ENCODE data around the gene CLINT1.

Gene CLINT1

GRCh38 chr5:157827423-157827822 lies 31.5 kb downstream of the CLINT1 start:
- Mint-ChIP-seq H3K4me1 (peaks cover 27% of the 10 kb centered on the region), H3K27me3 (ENCODE audit: low read depth) (no peaks in the 10 kb centered on the region), H3K36me3 (ENCODE audit: low read depth) (peaks cover 1% of the 10 kb centered on the region), H3K4me3 (peak overlapping the region in 1 of 3 experiments; percentile 8), H3K27ac (peak overlapping the region in 2 of 3 experiments; percentile 48 to 85), H3K9me3 (no peaks in the 10 kb centered on the region)
- no peak for TF ChIP-seq CTCF (IDR thresholded peaks at IDR 0.05; ENCODE audit: unreplicated experiment in 3 of 3)

- H3K27ac Mint-ChIP-seq = no peak overlapping the region
- H3K4me1 Mint-ChIP-seq = peaks cover 54% of the 10 kb centered on the region
- H3K9me3 Mint-ChIP-seq = no peaks in the 10 kb centered on the region
- no peak overlapping the region for H3K4me3 Mint-ChIP-seq
- no peak for TF ChIP-seq CTCF (IDR thresholded peaks at IDR 0.05; ENCODE audit: unreplicated experiment in 3 of 3)
- no peaks in the 10 kb centered on the region for H3K27me3 Mint-ChIP-seq (ENCODE audit: low read depth)
- H3K36me3 Mint-ChIP-seq (ENCODE audit: low read depth) = peaks cover 5% of the 10 kb centered on the region
Observed at GRCh38 chr5:157823655-157824054, 35.3 kb downstream of the CLINT1 start.

DNA sequence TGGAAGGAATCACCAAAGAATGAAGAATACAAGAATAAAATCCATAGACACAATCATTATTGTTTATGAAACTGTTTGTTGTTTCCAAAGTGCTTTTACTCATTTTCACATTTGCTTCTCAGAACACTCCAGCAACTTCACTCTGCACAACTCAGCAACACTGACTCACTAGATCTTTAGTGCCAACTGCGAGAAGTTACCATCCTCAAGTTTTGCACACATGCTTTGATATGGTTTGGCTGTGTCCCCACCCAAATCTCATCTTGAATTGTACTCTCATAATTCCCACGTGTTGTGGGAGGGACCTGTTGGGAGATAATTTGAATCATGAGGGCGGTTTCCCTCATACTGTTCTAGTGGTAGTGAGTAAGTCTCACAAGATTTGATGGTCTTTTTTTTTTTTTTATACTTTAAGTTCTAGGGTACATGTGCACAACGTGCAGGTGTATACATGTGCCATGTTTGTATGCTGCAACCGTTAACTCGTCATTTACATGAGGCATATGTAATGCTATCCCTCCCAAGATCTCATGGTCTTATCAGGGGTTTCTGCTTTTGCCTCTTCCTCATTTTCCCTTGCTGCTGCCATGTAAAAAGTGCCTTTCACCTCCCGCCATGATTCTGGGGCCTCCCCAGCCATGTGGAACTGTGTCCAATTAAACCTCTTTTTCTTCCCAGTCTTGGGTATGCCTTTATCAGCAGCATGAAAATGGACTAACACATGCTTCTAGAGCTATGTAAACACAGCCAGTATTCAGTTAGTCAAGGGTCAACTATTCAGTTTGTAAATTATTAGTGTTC lies 36.9 kb downstream of the CLINT1 start:
- Mint-ChIP-seq H3K4me3 (no peak overlapping the region), H3K27ac (peak overlapping the region; percentile 79 to 91 (median 82)), H3K27me3 (ENCODE audit: low read depth) (no peaks in the 10 kb centered on the region), H3K36me3 (ENCODE audit: low read depth) (peaks cover 11% of the 10 kb centered on the region), H3K4me1 (peaks cover 39% of the 10 kb centered on the region), H3K9me3 (no peaks in the 10 kb centered on the region)
- no peak for TF ChIP-seq CTCF (IDR thresholded peaks at IDR 0.05; ENCODE audit: unreplicated experiment in 3 of 3)

- H3K9me3 Mint-ChIP-seq = no peaks in the 10 kb centered on the region
- no peaks in the 10 kb centered on the region for H3K27me3 Mint-ChIP-seq (ENCODE audit: low read depth)
Observed at GRCh38 chr5:157821405-157821804, 37.5 kb downstream of the CLINT1 start.

DNA sequence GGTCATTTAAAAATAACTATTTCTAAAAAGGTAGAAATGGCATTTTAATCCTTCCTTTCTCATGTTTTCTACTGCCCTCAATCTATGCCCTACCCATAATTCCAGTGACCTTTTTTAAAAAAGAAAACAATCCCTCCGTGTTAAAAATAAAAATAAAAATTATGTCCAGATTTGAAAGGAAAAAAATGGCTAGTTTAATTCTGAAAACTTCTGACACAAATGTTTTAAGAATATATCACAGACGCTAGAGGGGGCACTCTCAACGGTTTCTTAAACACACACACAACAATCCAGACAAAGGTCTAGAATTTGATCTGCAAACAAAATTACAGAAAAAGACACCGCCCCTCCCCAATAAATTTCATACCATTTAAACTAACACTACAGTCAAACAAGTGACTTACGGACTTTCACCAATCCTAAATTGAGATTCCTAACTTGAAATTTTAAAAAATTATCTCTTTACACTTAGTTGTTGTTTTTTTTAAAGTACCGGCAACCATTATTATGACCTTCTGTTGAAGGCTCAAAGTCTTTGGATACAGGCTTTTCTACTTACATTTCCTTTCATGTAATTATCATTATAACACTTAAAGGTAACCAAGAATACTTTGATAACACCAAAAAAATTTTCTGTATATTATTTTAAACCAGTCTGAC lies 38.2 kb downstream of the CLINT1 start:
- peaks cover 11% of the 10 kb centered on the region for H3K36me3 Mint-ChIP-seq (ENCODE audit: low read depth)
- H3K9me3 Mint-ChIP-seq = no peaks in the 10 kb centered on the region
- peak overlapping the region; percentile 82 to 91 (median 85) for H3K27ac Mint-ChIP-seq
- peak; percentile 49 to 71 (median 52) for TF ChIP-seq CTCF (IDR thresholded peaks at IDR 0.05; ENCODE audit: unreplicated experiment in 3 of 3)
- H3K4me3 Mint-ChIP-seq = no peak overlapping the region
- H3K27me3 Mint-ChIP-seq (ENCODE audit: low read depth) = no peaks in the 10 kb centered on the region
- peaks cover 34% of the 10 kb centered on the region for H3K4me1 Mint-ChIP-seq

More at GRCh38 chr5:157821405-157821804, 37.5 kb downstream of the CLINT1 start:
- no peak for TF ChIP-seq CTCF (IDR thresholded peaks at IDR 0.05; ENCODE audit: unreplicated experiment in 3 of 3)
- Mint-ChIP-seq H3K4me3 (no peak overlapping the region), H3K4me1 (peaks cover 39% of the 10 kb centered on the region), H3K36me3 (ENCODE audit: low read depth) (peaks cover 11% of the 10 kb centered on the region), H3K27ac (peak overlapping the region; percentile 79 to 91 (median 82))
